Measurements from ENCODE around the gene EXOC4.
"Not testable (repeated sequence)": the region's sequence is repeated elsewhere in the genome, so short reads cannot be mapped to it uniquely, and the experiment has no call there.

The EXOC4 gene

DNA sequence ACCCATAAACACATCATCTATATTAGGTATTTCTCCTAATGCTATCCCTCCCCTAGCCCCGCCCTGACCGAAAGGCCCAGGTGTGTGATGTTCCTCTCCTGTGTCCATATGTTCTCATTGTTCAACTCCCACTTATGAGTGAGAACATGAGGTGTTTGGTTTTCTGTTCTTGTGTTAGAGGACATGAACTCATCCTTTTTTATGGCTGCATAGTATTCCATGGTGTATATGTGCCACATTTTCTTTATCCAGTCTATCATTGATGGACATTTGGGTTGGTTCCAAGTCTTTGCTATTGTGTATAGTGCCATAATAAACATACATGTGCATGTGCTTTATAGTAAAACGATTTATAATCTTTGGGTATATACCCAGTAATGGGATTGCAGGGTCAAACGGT is 68.5 kb downstream of the EXOC4 start:
- CTCF ChIA-PET; H3K27ac ChIP-seq (ENCODE audit: extremely low read depth, low read depth, low read length); H3K36me3 ChIP-seq (ENCODE audit: control insufficient read depth in 2 of 2, insufficient read depth in 1 of 2, low read length in 2 of 2); H3K4me3 ChIP-seq (ENCODE audit: low read depth, low read length); H3K4me1 ChIP-seq (ENCODE audit: control insufficient read depth, insufficient read depth, low read length); H3K9me3 ChIP-seq (ENCODE audit: control insufficient read depth, insufficient read depth, low read depth, low read length); POLR2A ChIA-PET: not testable (repeated sequence)
- TF ChIP-seq, protein P1, sequence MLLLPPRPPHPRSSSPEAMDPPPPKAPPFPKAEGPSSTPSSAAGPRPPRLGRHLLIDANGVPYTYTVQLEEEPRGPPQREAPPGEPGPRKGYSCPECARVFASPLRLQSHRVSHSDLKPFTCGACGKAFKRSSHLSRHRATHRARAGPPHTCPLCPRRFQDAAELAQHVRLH (tag by site-specific recombination; IDR thresholded peaks at IDR 0.05), result peak; percentile 74; the same call in 1 of the 2 replicates
- TF ChIP-seq, protein P2, sequence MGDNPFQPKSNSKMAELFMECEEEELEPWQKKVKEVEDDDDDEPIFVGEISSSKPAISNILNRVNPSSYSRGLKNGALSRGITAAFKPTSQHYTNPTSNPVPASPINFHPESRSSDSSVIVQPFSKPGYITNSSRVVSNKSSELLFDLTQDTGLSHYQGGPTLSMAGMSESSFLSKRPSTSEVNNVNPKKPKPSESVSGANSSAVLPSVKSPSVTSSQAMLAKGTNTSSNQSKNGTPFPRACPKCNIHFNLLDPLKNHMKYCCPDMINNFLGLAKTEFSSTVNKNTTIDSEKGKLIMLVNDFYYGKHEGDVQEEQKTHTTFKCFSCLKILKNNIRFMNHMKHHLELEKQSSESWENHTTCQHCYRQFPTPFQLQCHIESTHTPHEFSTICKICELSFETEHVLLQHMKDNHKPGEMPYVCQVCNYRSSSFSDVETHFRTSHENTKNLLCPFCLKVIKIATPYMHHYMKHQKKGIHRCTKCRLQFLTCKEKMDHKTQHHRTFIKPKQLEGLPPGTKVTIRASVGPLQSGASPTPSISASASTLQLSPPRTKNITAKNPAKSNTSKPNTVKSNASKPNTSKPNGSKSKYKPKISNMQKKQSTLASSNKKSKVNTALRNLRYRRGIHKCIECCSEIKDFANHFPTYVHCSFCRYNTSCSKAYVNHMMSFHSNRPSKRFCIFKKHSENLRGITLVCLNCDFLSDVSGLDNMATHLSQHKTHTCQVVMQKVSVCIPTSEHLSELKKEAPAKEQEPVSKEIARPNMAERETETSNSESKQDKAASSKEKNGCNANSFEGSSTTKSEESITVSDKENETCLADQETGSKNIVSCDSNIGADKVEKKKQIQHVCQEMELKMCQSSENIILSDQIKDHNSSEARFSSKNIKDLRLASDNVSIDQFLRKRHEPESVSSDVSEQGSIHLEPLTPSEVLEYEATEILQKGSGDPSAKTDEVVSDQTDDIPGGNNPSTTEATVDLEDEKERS (tag by site-specific recombination; IDR thresholded peaks at IDR 0.05), result peak; percentile 70; the same call in 1 of the 2 replicates
- TF ChIP-seq ZNF146 (tag by site-specific recombination; IDR thresholded peaks at IDR 0.05), result peak; percentile 95

DNA sequence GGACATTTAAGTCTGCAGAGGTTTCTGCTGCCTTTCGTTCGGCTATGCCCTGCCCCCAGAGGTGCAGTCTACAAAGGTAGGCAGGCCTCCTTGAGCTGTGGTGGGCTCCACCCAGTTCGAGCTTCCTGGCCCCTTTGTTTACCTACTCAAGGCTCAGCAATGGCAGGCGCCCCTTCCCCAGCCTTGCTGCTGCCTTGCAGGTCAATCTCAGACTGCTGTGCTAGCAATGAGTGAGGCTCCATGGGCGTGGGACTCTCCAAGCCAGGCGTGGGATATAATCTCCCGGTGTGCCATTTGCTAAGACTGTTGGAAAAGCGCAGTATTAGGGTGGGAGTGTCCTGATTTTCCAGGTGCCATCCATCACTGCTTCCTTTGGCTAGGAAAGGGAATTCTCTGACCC is 73.9 kb downstream of the EXOC4 start:
- H3K27ac ChIP-seq (ENCODE audit: extremely low read depth, low read depth, low read length); H3K9me3 ChIP-seq (ENCODE audit: control insufficient read depth, insufficient read depth, low read depth, low read length); H3K36me3 ChIP-seq (ENCODE audit: control insufficient read depth in 2 of 2, insufficient read depth in 1 of 2, low read length in 2 of 2); H3K4me1 ChIP-seq (ENCODE audit: control insufficient read depth, insufficient read depth, low read length); H3K4me3 ChIP-seq (ENCODE audit: low read depth, low read length); POLR2A ChIA-PET; CTCF ChIA-PET: not testable (repeated sequence)

DNA sequence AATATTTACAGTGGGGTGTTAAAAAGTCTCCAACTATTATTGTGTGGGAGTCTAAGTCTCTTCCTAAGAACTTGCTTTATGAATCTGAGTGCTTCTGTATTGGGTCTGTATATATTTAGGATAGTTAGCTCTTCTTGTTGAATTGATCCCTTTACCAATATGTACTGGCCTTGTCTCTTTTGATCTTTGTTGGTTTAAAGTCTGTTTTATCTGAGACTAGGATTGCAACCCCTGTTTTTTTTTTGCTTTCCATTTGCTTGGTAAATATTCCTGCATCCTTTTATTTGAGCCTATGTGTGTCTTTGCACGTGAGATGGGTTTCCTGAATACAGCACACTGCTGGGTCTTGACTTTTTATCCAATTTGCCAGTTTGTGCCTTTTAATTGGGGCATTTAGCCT is 75.1 kb downstream of the EXOC4 start:
- H3K4me1 ChIP-seq (ENCODE audit: control insufficient read depth, insufficient read depth, low read length); H3K9me3 ChIP-seq (ENCODE audit: control insufficient read depth, insufficient read depth, low read depth, low read length); CTCF ChIA-PET; H3K36me3 ChIP-seq (ENCODE audit: control insufficient read depth in 2 of 2, insufficient read depth in 1 of 2, low read length in 2 of 2); H3K4me3 ChIP-seq (ENCODE audit: low read depth, low read length); H3K27ac ChIP-seq (ENCODE audit: extremely low read depth, low read depth, low read length); POLR2A ChIA-PET: not testable (repeated sequence)

DNA sequence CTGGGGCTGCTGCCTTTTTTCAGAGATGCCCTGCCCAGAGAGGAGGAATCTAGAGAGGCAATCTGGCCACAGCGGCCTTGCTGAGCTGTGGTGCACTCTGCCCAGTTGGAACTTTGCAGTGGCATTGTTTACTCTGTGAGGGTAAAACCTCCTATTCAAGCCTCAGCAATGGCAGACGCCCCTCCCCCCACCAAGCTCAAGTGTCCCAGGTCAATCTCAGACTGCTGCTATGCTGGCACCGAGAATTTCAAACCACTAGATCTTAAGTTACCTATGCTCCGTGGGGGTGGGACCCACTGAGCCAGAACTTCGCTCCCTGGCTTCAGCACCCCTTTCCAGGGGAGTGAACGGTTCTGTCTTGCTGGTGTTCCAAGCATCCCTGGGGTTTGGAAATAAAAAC is 77.2 kb downstream of the EXOC4 start:
- POLR2A ChIA-PET, result no interaction called here
- CTCF ChIA-PET, result no interaction called here
- Histone ChIP-seq H3K27ac (ENCODE audit: extremely low read depth, low read depth, low read length) (no peak overlapping the region), H3K9me3 (ENCODE audit: control insufficient read depth, insufficient read depth, low read depth, low read length) (no peaks in the 10 kb centered on the region), H3K4me3 (ENCODE audit: low read depth, low read length) (no peak overlapping the region), H3K36me3 (ENCODE audit: control insufficient read depth in 2 of 2, insufficient read depth in 1 of 2, low read length in 2 of 2) (no peaks in the 10 kb centered on the region), H3K4me1 (ENCODE audit: control insufficient read depth, insufficient read depth, low read length) (no peaks in the 10 kb centered on the region)
- TF ChIP-seq ZNF16 (tag by site-specific recombination; IDR thresholded peaks at IDR 0.05; ENCODE audit: low read depth), result no peak

DNA sequence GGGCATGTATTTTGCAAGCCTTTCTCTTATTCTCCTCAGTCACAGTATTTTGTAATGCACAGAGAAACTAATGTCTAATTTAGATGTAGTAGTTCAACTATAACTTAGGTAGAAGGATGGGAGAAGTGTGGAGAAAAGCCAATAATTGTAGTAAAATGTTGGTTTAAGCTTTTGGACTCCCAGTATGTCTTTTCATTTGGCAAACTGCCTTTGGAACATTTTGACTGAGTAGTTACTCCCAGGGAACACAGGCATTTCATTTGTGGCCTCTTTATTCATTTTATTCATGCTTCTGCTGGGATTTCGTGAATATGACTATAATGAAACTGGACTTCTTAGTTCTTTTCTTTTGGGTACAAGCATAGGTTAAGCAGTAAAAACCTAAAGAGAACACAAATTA is 79.0 kb downstream of the EXOC4 start:
- no peaks in the 10 kb centered on the region for H3K4me1 ChIP-seq (ENCODE audit: control insufficient read depth, insufficient read depth, low read length)
- H3K36me3 ChIP-seq (ENCODE audit: control insufficient read depth in 2 of 2, insufficient read depth in 1 of 2, low read length in 2 of 2), result no peaks in the 10 kb centered on the region
- no peak overlapping the region for H3K4me3 ChIP-seq (ENCODE audit: low read depth, low read length)
- no peaks in the 10 kb centered on the region for H3K9me3 ChIP-seq (ENCODE audit: control insufficient read depth, insufficient read depth, low read depth, low read length)
- ChIA-PET CTCF (no interaction called here), POLR2A (no interaction called here)
- no peak overlapping the region for H3K27ac ChIP-seq (ENCODE audit: extremely low read depth, low read depth, low read length)
- TF ChIP-seq ZNF174 (tag by site-specific recombination; IDR thresholded peaks at IDR 0.05) (no peak), ZNF660 (tag by site-specific recombination; IDR thresholded peaks at IDR 0.05) (no peak), ZNF791 (tag by site-specific recombination; IDR thresholded peaks at IDR 0.05) (no peak), ZNF202 (tag by site-specific recombination; IDR thresholded peaks at IDR 0.05; ENCODE audit: borderline replicate concordance) (no peak), ZNF624 (tag by site-specific recombination; IDR thresholded peaks at IDR 0.05) (no peak), ZNF239 (tag by site-specific recombination; IDR thresholded peaks at IDR 0.05) (no peak)
- TF ChIP-seq, protein P3, sequence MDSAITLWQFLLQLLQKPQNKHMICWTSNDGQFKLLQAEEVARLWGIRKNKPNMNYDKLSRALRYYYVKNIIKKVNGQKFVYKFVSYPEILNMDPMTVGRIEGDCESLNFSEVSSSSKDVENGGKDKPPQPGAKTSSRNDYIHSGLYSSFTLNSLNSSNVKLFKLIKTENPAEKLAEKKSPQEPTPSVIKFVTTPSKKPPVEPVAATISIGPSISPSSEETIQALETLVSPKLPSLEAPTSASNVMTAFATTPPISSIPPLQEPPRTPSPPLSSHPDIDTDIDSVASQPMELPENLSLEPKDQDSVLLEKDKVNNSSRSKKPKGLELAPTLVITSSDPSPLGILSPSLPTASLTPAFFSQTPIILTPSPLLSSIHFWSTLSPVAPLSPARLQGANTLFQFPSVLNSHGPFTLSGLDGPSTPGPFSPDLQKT (IDR thresholded peaks at IDR 0.05; ENCODE audit: borderline replicate concordance, low read depth, low read length), result no peak
- TF ChIP-seq, protein P4, sequence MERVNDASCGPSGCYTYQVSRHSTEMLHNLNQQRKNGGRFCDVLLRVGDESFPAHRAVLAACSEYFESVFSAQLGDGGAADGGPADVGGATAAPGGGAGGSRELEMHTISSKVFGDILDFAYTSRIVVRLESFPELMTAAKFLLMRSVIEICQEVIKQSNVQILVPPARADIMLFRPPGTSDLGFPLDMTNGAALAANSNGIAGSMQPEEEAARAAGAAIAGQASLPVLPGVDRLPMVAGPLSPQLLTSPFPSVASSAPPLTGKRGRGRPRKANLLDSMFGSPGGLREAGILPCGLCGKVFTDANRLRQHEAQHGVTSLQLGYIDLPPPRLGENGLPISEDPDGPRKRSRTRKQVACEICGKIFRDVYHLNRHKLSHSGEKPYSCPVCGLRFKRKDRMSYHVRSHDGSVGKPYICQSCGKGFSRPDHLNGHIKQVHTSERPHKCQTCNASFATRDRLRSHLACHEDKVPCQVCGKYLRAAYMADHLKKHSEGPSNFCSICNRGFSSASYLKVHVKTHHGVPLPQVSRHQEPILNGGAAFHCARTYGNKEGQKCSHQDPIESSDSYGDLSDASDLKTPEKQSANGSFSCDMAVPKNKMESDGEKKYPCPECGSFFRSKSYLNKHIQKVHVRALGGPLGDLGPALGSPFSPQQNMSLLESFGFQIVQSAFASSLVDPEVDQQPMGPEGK (tag by site-specific recombination; IDR thresholded peaks at IDR 0.05), result no peak
- TF ChIP-seq, protein P5, sequence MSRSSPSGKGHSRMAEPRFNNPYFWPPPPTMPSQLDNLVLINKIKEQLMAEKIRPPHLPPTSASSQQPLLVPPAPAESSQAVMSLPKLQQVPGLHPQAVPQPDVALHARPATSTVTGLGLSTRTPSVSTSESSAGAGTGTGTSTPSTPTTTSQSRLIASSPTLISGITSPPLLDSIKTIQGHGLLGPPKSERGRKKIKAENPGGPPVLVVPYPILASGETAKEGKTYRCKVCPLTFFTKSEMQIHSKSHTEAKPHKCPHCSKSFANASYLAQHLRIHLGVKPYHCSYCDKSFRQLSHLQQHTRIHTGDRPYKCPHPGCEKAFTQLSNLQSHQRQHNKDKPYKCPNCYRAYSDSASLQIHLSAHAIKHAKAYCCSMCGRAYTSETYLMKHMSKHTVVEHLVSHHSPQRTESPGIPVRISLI (tag by site-specific recombination; IDR thresholded peaks at IDR 0.05), result no peak
- TF ChIP-seq, protein P6, sequence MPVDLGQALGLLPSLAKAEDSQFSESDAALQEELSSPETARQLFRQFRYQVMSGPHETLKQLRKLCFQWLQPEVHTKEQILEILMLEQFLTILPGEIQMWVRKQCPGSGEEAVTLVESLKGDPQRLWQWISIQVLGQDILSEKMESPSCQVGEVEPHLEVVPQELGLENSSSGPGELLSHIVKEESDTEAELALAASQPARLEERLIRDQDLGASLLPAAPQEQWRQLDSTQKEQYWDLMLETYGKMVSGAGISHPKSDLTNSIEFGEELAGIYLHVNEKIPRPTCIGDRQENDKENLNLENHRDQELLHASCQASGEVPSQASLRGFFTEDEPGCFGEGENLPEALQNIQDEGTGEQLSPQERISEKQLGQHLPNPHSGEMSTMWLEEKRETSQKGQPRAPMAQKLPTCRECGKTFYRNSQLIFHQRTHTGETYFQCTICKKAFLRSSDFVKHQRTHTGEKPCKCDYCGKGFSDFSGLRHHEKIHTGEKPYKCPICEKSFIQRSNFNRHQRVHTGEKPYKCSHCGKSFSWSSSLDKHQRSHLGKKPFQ (tag by site-specific recombination; IDR thresholded peaks at IDR 0.05), result no peak
